ENCODE measurements around the gene MACROH2A2. TPM values are rescaled to one million over a fixed set of nuclear protein-coding genes. Genes with fewer than 3 reads are reported as not detected.

MACROH2A2 gene
- total and polyA plus RNA-seq, 2 experiments from 2014 or later, result 11.6 to 16.2 TPM

DNA sequence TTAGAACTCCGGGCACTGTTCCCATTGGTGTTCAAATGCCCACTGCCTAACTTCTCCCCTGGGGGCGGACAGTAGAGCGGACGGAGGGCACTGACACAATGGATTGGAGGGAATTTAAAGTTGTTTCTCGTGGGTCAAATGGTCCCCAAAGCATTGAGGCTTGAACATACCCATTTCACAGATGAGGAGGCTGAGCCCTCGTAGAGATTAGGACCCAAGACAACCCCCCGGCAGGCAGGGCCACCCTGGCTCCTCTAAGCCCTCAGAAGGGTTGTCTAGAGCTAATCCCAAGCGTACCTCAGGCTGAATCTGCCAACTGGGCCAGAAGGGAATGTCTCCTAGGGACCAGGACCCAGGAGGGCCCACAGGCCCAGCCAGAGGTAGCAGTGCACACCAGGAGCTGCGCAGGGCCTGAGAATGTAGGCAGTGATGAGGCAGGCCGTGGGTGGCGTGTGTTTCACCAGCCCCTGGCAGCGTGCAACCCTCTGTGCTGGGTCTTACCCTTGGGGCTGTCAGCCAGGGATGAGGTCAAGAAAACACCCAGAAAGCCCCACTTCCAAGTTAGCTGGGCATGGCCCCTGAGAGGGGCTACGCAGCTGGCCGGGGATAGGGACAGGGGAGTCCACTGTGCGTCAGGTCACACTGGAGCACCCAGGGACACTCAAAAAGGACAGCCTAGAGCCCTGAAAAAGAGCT is 74.2 kb downstream of the MACROH2A2 start (continued):
- TF ChIP-seq STAT1 (IDR thresholded peaks at IDR 0.05; ENCODE audit: unreplicated experiment) (no peak), EZH2 (IDR thresholded peaks at IDR 0.05; ENCODE audit: low read depth, unreplicated experiment) (no peak), CREB1 (CRISPR knock-in tag; IDR thresholded peaks at IDR 0.05; ENCODE audit: low read depth) (no peak), ZNF331 (CRISPR knock-in tag; IDR thresholded peaks at IDR 0.05; ENCODE audit: low read depth) (no peak)
- TF ChIP-seq, protein P1, sequence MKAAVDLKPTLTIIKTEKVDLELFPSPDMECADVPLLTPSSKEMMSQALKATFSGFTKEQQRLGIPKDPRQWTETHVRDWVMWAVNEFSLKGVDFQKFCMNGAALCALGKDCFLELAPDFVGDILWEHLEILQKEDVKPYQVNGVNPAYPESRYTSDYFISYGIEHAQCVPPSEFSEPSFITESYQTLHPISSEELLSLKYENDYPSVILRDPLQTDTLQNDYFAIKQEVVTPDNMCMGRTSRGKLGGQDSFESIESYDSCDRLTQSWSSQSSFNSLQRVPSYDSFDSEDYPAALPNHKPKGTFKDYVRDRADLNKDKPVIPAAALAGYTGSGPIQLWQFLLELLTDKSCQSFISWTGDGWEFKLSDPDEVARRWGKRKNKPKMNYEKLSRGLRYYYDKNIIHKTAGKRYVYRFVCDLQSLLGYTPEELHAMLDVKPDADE (IDR thresholded peaks at IDR 0.05), result no peak

DNA sequence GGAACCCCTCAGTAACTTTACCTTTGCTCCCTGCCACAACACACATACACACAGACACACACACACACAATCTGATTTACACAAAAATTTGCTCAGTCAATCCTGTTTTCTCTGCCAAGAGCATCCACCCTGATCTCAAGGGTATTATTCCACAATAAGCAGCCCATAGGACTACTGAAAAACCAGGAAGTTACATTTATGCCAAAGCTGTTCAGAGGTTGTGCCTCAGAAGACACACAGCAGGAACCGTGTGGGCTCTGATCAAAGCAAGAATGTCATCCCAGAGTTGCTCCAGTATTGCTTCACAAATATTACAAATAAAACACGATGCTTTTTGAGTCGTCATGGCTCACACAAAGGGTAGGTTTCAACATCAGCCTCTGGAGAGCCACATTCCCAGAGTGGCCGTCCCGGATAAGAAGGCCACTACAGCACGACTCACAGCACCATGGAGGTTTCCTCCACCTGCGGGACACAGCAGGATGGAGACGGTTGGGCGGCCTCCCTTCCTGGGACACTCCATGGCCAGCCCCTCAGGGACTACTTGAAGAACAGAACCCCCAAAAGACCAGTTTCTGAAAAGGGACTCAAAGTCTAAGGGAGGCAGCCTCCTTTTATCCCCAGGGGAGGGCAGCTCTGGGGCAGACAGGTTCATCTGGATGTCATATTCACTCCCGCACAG is 78.4 kb downstream of the MACROH2A2 start:
- ATAC-seq (no peak), DNase-seq (ENCODE audit: low spot score) (no peak)
- H3K27ac ChIP-seq (ENCODE audit: low read depth), result no peak overlapping the region
- H3K4me2 ChIP-seq, result no peak overlapping the region
- Mint-ChIP-seq H3K9me3 (no peaks in the 10 kb centered on the region), H3K27ac (no peak overlapping the region), H3K27me3 (ENCODE audit: insufficient read depth, low read depth, poor library complexity) (peaks cover 16% of the 10 kb centered on the region), H3K4me1 (peaks cover 6% of the 10 kb centered on the region), H3K36me3 (ENCODE audit: low read depth) (no peaks in the 10 kb centered on the region), H3K4me3 (no peak overlapping the region)
- no peaks in the 10 kb centered on the region for H3K79me2 ChIP-seq (replicated peaks; ENCODE audit: insufficient read depth)
- peaks cover 5% of the 10 kb centered on the region; the same call in 1 of the 2 replicates for H3K4me1 ChIP-seq (ENCODE audit: insufficient read depth)
- H3K9me2 ChIP-seq (ENCODE audit: insufficient read depth), result no peaks in the 10 kb centered on the region
- no peaks in the 10 kb centered on the region for H4K20me1 ChIP-seq (replicated peaks; ENCODE audit: insufficient read depth)
- no peak overlapping the region for H2AFZ ChIP-seq
- peaks cover 32% of the 10 kb centered on the region; the same call in 1 of the 2 replicates for H3K27me3 ChIP-seq (ENCODE audit: insufficient read depth)
- no peak overlapping the region for H3K4me3 ChIP-seq
- peaks cover 5% of the 10 kb centered on the region; the same call in 1 of the 2 replicates for H3F3A ChIP-seq (replicated peaks; ENCODE audit: low read depth)
- no peaks in the 10 kb centered on the region for H3K36me3 ChIP-seq (ENCODE audit: insufficient read depth)
- TF ChIP-seq ZNF114 (CRISPR knock-in tag; IDR thresholded peaks at IDR 0.05) (no peak), EZH2phosphoT487 (IDR thresholded peaks at IDR 0.05; ENCODE audit: unreplicated experiment) (no peak), ZNF331 (CRISPR knock-in tag; IDR thresholded peaks at IDR 0.05; ENCODE audit: low read depth) (no peak), EZH2 (IDR thresholded peaks at IDR 0.05; ENCODE audit: low read depth, unreplicated experiment) (no peak), STAT1 (IDR thresholded peaks at IDR 0.05; ENCODE audit: unreplicated experiment) (no peak), CREB1 (CRISPR knock-in tag; IDR thresholded peaks at IDR 0.05; ENCODE audit: low read depth) (no peak), POLR2AphosphoS5 (IDR thresholded peaks at IDR 0.05; ENCODE audit: low read depth) (no peak)
- TF ChIP-seq, protein P1 (IDR thresholded peaks at IDR 0.05), result no peak
- TF ChIP-seq, protein P2, sequence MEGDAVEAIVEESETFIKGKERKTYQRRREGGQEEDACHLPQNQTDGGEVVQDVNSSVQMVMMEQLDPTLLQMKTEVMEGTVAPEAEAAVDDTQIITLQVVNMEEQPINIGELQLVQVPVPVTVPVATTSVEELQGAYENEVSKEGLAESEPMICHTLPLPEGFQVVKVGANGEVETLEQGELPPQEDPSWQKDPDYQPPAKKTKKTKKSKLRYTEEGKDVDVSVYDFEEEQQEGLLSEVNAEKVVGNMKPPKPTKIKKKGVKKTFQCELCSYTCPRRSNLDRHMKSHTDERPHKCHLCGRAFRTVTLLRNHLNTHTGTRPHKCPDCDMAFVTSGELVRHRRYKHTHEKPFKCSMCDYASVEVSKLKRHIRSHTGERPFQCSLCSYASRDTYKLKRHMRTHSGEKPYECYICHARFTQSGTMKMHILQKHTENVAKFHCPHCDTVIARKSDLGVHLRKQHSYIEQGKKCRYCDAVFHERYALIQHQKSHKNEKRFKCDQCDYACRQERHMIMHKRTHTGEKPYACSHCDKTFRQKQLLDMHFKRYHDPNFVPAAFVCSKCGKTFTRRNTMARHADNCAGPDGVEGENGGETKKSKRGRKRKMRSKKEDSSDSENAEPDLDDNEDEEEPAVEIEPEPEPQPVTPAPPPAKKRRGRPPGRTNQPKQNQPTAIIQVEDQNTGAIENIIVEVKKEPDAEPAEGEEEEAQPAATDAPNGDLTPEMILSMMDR (conservative IDR thresholded peaks at IDR 0.05; ENCODE audit: low read depth in 2 of 2), result no peak
- TF ChIP-seq, protein P3, sequence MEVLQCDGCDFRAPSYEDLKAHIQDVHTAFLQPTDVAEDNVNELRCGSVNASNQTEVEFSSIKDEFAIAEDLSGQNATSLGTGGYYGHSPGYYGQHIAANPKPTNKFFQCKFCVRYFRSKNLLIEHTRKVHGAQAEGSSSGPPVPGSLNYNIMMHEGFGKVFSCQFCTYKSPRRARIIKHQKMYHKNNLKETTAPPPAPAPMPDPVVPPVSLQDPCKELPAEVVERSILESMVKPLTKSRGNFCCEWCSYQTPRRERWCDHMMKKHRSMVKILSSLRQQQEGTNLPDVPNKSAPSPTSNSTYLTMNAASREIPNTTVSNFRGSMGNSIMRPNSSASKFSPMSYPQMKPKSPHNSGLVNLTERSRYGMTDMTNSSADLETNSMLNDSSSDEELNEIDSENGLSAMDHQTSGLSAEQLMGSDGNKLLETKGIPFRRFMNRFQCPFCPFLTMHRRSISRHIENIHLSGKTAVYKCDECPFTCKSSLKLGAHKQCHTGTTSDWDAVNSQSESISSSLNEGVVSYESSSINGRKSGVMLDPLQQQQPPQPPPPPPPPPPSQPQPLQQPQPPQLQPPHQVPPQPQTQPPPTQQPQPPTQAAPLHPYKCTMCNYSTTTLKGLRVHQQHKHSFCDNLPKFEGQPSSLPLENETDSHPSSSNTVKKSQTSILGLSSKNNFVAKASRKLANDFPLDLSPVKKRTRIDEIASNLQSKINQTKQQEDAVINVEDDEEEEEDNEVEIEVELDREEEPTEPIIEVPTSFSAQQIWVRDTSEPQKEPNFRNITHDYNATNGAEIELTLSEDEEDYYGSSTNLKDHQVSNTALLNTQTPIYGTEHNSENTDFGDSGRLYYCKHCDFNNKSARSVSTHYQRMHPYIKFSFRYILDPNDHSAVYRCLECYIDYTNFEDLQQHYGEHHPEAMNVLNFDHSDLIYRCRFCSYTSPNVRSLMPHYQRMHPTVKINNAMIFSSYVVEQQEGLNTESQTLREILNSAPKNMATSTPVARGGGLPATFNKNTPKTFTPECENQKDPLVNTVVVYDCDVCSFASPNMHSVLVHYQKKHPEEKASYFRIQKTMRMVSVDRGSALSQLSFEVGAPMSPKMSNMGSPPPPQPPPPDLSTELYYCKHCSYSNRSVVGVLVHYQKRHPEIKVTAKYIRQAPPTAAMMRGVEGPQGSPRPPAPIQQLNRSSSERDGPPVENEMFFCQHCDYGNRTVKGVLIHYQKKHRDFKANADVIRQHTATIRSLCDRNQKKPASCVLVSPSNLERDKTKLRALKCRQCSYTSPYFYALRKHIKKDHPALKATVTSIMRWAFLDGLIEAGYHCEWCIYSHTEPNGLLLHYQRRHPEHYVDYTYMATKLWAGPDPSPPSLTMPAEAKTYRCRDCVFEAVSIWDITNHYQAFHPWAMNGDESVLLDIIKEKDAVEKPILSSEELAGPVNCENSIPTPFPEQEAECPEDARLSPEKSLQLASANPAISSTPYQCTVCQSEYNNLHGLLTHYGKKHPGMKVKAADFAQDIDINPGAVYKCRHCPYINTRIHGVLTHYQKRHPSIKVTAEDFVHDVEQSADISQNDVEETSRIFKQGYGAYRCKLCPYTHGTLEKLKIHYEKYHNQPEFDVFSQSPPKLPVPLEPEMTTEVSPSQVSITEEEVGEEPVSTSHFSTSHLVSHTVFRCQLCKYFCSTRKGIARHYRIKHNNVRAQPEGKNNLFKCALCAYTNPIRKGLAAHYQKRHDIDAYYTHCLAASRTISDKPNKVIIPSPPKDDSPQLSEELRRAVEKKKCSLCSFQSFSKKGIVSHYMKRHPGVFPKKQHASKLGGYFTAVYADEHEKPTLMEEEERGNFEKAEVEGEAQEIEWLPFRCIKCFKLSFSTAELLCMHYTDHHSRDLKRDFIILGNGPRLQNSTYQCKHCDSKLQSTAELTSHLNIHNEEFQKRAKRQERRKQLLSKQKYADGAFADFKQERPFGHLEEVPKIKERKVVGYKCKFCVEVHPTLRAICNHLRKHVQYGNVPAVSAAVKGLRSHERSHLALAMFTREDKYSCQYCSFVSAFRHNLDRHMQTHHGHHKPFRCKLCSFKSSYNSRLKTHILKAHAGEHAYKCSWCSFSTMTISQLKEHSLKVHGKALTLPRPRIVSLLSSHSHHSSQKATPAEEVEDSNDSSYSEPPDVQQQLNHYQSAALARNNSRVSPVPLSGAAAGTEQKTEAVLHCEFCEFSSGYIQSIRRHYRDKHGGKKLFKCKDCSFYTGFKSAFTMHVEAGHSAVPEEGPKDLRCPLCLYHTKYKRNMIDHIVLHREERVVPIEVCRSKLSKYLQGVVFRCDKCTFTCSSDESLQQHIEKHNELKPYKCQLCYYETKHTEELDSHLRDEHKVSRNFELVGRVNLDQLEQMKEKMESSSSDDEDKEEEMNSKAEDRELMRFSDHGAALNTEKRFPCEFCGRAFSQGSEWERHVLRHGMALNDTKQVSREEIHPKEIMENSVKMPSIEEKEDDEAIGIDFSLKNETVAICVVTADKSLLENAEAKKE (CRISPR knock-in tag; IDR thresholded peaks at IDR 0.05), result no peak

All from GM23338 (cell line).